Stimulated activated CD4-positive, alpha-beta T cell treated with anti-CD3 and anti-CD28 coated beads, Interleukin-1b, Interleukin-23, amount 100 ng/mL, for 24 hours (primary cell): Measurements from ENCODE around the gene ATF5.
A peak's percentile ranks its signal among the peaks of the same experiment; 100 is the strongest.

Source experiments
- DNase-seq, 4 experiments: peaks; one replicate each; pipeline ENCODE4 v3.0.0-alpha.2; 2020; ENCODE audit warnings: low read depth in 4 of 4, low spot score in 1 of 4

ATF5 gene

GRCh38 chr19:49894011-49894664, 34.9 kb upstream of the ATF5 start:
- no peak for DNase-seq

DNA sequence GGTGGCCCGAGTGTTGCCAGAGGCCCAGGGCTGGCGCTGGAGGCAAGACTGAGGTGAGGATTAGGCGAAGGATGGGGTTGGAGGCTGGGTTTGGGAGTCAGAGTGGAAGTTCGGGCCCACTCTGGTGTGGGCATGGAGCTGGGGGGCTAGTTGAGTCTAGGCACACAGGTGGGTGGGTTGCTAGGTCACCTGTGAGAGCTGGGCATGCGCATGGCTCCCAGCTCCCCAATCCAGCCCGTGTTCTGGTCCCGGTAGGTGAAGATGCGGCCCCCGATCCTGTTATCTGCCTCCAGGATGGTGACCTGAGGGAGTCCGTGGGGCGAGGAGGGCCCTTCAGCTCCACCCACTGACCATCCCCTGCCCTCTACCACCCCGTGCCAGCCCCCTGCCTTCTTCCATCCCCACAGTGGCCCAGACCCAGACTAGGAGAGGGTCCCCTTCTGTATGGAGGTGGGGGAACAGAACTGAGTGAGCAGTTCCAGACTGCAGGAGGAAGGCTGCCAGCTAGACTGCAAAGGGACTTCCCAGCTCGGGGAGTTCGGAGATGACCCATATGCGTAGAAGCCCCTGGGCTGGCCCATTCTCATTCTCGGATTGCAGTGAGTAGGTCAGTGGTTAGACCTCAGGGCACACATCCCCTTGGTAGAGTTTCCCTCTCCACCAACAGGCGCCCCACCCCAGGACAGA, 34.0 kb upstream of the ATF5 start:
- peak in 1 of 4 experiments; percentile 45 for DNase-seq

GRCh38 chr19:49895566-49896297, 33.3 kb upstream of the ATF5 start:
- peak in 1 of 4 experiments; percentile 45 for DNase-seq

- peak in 1 of 4 experiments; percentile 52 for DNase-seq
These were observed 32.0 kb upstream of the ATF5 start, which contains the start of gene IL4I1 for GRCh38 chr19:49896863-49897621. IL4I1 (minus strand) TSS chr19:49896887; CDS start chr19:49896160, 727 bp downstream.

- DNase-seq = no peak
These were observed 24.9 kb upstream of the ATF5 start for GRCh38 chr19:49904136-49904535.

DNA sequence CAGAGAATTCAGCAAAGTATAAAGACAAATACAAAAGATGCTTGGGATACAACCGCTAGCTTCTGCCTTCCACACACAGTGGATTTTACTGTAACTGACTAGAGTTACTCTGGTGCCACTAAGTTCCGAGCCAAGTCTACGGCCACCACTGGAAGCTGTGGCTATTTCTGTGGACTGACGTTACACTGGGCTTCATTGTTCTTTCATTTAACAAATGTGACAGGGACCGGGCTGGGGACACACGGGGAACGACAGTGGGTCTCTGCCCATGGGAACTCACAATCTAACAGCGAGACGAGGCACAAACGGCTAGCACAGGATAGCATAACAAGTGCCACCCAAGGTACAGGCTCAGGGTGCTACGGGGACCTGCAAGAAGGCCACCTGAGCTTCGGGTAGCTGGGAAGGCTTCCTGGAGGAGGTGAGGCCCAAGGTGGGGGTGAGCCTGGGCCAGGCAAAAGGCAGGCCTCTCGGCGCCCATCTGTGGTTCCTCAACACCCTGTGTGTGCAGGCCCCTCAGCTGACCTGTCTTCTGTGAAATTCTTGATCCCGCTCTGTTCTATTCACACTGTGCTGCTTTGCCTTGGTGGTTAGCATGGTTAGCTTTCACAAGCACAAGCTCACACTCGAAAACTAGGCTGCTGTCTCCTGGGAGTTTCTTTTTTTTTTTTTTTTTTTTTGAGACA, 22.0 kb upstream of the ATF5 start:
- DNase-seq = no peak

- no peak for DNase-seq
These were observed 21.1 kb upstream of the ATF5 start for GRCh38 chr19:49907745-49908446.

DNA sequence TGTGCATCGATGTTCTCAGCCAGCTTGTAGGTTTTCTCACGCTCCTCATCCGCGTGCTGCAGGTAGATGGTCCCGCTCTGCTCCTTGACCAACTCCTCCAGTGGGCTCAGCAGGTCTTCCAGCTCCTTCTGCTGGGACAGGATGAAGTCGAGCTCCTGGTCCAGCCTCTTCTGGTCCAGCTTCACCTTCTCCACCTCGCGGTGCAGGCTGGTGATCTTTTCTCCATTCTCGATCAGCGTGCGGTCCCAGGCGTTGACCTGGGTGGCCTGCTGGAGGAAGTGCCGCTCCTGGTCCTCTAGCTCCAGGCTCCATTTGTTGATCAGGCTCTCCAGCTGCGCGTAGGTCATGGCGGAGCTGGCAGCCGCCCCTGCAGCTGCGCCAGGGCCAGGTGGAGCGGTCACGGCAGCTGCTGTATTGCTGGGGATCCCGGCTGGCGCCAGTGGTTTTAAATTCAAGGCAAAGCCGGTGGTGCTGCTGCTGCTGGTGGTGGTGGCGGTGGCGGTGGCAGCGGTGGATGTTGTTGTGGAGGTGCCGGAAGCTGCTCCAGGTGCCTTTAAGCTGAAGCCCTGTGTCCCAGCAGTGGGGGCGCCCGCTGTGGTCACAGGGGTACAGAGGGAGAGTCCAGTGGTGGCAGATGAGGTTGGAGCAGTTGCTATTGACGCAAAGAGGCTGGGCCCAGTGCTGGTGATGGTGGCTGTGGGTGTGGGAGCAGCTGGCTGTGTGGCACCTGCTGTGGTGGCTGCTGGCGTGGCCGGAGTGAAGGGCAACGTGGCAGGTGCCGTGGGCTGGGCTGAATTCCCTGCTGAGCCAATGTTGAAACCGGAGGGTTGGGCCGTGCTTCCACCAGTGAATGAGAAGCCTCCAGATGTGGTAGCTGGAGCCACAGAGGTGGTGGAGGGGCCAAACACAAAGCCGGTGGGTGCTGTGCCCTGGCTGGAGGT, 20.3 kb upstream of the ATF5 start:
- no peak for DNase-seq

DNA sequence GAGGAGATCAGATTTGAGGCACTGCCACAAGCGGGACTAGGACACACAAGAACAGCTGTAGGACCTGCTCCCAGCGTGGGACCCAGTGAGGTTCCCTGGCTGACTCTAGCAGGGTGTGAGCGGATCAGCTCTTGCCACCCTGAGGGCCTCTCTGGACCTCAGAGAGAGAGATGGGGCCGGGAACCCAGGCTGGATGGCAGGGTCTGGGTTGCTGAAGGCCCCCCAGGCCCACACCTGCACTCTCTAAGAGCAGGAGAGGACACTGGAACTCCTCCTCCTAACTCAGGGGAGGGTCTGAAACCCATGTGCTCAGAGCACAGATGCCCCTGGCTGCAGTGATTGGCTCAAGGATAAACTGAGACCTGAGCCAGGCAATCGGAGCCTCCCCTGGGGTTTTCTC, 18.8 kb upstream of the ATF5 start:
- no peak for DNase-seq

DNA sequence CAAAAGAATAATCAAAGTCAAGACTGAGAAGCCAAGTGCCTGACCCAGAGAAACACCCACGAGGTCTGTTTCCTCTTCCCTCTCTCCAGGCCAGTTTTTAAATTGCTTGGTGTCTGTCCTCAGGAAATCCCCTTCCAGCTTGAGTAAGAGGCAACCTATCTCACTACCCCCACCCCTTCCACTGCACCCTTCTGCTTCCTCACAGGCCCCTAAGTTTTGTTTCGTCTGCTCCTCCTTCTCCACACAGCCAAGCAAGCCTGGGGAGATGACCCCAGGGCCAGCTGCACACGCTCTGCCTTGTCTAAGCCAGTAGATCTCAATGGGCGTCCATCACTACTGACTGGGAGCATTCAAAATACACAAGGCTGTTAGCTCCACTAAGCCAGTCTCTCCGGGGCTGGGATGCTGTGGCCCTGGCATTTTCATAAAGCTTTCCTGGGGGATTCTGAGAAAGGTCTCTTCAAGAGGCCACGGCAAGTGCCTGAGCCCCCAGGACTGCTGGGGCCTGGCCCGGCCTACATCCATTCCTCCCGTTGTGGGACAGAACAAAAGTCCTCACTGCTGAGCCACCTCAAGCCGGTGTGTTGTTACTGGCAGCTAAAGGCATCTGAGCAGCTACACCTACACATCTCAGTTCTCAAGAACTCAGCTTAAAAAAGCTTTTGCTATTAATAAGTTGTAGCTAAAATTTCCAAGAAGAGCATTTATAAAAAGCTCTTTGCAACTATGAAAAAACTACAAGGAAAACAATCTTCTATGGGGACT, 17.4 kb upstream of the ATF5 start:
- no peak for DNase-seq

- no peak for DNase-seq
These were observed 15.9 kb upstream of the ATF5 start for GRCh38 chr19:49912965-49913685.

DNA sequence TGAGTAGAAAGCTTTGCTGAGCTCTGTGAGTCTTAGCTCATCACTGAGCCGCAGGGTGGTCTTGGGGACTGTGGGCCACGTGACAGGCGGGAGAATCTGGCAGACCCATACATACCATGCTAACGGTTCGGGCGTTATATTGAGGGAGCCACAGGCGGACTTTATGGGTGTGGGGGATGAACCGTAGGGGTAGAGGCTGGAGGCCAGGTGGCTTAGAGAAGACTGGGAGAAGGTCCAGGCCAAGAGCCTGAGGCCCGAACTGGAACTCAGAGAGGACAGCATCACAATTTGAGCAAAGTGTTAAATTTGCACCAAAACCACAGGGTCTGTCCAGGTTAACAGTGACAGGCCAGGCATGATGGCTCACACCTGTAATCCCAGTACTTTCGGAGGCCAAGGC, 15.3 kb upstream of the ATF5 start:
- no peak for DNase-seq

GRCh38 chr19:49915271-49915670, 13.7 kb upstream of the ATF5 start:
- DNase-seq = no peak

DNA sequence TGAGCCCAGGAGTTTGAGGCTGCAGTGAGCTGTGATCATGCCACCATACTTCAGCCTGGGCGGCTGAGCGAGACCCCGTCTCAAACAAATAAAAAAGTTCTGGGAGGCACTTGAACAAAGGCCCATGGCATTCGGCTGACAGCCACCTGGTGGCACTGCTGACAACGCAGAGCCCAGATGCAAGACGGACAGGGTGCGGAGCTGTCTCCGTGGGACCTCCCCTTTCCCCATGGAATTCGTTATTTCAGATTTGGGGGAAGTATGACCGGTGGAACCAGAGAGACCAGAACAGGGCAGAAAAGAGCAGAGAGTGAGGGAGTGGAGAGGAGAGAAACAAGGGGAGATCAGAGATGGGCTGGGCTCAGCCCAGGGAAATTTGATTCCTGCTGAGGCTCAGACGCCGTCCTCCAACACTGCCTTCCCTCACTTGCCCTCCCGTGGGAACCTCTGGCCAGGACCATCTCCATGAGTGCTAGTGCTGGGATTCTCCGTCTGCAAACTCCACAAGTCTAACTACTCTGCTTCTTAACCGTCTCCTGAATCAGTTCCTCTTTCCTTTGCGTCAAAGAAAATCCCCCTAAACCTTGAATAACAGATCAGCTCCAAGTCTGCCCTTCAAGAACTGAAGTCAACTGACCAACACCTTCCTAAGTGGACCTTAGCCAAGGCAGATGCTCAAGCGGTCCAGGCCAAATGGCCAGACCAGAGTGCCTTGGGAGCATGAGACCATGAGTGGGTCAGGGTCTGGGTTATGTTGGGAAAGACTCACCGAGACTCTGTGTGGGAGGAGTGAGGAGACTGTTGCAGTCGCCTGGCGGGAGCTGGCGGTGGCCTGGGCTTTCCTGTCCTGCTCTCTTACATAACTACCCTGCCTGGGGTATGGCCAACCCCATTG, 11.9 kb upstream of the ATF5 start:
- no peak for DNase-seq

- DNase-seq = no peak
These were observed 10.9 kb upstream of the ATF5 start for GRCh38 chr19:49918089-49918488.

DNA sequence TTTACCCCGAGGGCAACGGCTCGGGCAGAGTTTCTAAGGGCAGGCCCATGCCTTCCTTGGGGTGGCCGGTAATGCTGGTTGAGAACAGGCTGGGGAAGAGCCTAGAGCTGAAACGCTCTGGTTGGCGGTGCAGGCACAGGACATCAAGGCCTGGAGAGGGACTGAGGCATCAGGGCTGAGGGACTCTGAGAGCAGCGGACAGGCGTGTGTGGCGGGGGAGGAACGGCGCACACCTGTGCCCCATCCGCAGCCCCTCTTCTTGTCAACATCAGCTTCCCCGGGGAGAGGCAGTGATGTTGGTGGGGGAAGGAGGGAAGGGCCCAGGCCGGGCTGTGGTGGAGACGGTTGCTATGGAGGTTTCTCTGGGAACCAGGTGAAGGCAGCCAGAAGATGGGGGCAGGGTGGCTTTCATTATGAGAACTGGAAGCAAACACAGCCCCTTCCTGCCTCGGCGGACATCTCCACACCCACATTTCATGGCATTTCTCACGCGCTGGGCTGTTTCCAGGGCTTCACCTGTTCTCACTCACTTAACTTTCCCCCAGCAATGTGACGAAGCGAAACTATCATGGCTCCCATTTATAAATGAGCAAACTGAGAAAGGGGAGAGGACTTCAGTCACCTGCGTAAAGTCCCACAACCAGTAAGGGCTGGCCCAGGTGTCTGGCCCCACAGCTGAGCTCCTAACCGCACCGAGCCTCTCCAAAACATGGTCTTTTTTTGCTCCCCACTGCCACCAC, 8.2 kb upstream of the ATF5 start:
- DNase-seq = no peak
